H1 (cell line): ENCODE measurements around the gene ELOVL3. TPM values are rescaled to one million over a fixed set of nuclear protein-coding genes. Genes with fewer than 3 reads are reported as not detected.

Source experiments
- CTBP2 ChIP-seq: IDR thresholded peaks from 2 replicates; pipeline ENCODE4 v1.7.0; 2011; ENCODE audit warnings: borderline replicate concordance, mild to moderate bottlenecking, moderate library complexity, mixed read lengths, low read length; ENCODE audit not compliant: insufficient read depth, insufficient read length
- JUND ChIP-seq: IDR thresholded peaks from 2 replicates; pipeline ENCODE4 v1.6.1; 2011; ENCODE audit warnings: mild to moderate bottlenecking, improper control_type of control experiment, low read length
- POLR2A ChIP-seq, 2 experiments: IDR thresholded peaks; 1 replicate in 1 of 2; 2 replicates in 1 of 2; pipeline ENCODE4 v1.6.1; 2011; ENCODE audit warnings: low read depth in 2 of 2, low read length in 2 of 2, mild to moderate bottlenecking in 2 of 2; ENCODE audit errors: control extremely low read depth in 1 of 2
- SAP30 ChIP-seq: fragments of 300-600 bp; sonication (generic); IDR thresholded peaks from 2 replicates; pipeline ENCODE4 v1.7.1; 2012; ENCODE audit warnings: low read length, moderate library complexity, mild to moderate bottlenecking, inconsistent platforms; ENCODE audit not compliant: insufficient read depth, insufficient replicate concordance
- polyA plus RNA-seq, 7 experiments: library from polyadenylated mRNA; depleted of rRNA in 3 of 7; stranded (reverse) in 5 of 7; unstranded in 2 of 7; fragments of >200 nt in 5 of 7; fragments of 200-250 nt in 2 of 7; gene quantifications; 1 replicate in 5 of 7; 2 replicates in 1 of 7; 4 replicates in 1 of 7; pipeline versions ENCODE4 v1.2.1 to v1.2.3, GENCODE V29; 2011 to 2013; ENCODE audit warnings: missing spikeins in 2 of 7, mixed read lengths in 2 of 7
- total RNA-seq: library from RNA; stranded (reverse); fragmentation: NEBNext Ultra II Directional; extraction: Animal tissue kit (Norgen Biotek cat#: 25700); gene quantifications from 2 replicates; pipeline ENCODE4 v1.2.1, GENCODE V29; 2021
- TF ChIP-seq, protein P1 (sequence below): IDR thresholded peaks from 2 replicates; pipeline ENCODE4 v1.6.1; 2011; ENCODE audit warnings: low read length, improper control_type of control experiment

The ELOVL3 gene
- total and polyA plus RNA-seq, 2 of the 8 experiments (the other 6 are each of a cell fraction or from before 2014, with no cell fraction given) = 0.27 TPM; not detected in 1

DNA sequence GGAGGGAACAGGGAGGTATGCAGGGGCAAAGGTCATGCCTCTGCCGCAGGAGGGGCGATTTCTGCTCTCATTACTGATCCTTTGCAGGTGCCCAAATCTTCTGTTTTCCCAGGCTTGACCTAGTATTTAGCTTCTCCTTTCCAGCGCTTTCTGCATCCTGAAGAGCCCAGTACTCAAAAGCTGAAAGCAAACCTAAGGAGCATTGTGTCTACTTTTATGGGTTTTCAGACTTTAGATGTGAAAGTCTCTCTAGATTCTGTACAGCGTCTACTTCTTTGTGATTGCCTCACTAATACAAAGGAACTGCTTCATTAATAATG lies 19.8 kb downstream of the ELOVL3 start (continued):
- TF ChIP-seq CTBP2 = no peak
- TF ChIP-seq, protein P1, sequence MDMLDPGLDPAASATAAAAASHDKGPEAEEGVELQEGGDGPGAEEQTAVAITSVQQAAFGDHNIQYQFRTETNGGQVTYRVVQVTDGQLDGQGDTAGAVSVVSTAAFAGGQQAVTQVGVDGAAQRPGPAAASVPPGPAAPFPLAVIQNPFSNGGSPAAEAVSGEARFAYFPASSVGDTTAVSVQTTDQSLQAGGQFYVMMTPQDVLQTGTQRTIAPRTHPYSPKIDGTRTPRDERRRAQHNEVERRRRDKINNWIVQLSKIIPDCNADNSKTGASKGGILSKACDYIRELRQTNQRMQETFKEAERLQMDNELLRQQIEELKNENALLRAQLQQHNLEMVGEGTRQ = no peak
- TF ChIP-seq POLR2A (IDR thresholded peaks at IDR 0.05; ENCODE audit: control extremely low read depth in 1 of 2, low read depth in 2 of 2, low read length in 2 of 2) = no peak
- TF ChIP-seq JUND = no peak
- no peak for TF ChIP-seq SAP30
